Uterus (tissue), 4 donors: Measurements from ENCODE around the gene THAP4. TPM values are rescaled to one million over a fixed set of nuclear protein-coding genes. Genes with fewer than 3 reads are reported as not detected.
"Not testable (repeated sequence)": the region's sequence is repeated elsewhere in the genome, so short reads cannot be mapped to it uniquely, and the experiment has no call there.

ENCODE experiments used
- DNase-seq, 2 donors: peaks; one replicate each; pipeline ENCODE4 v3.0.0-alpha.2; 2019 to 2020
- H3K27ac ChIP-seq, 2 donors: fragments of 200-600 bp; sonication (generic); 1 replicate in 1 of 2; 2 replicates in 1 of 2; pipeline ENCODE4 v1.5.1; 2016 to 2018
- H3K27me3 ChIP-seq, 2 donors: fragments of 200-600 bp; sonication (generic); one replicate each; pipeline ENCODE4 v1.5.1; 2018 to 2019; ENCODE audit warnings: control low read depth in 1 of 2
- H3K36me3 ChIP-seq, 2 donors: fragments of 200-600 bp; sonication (generic); one replicate each; pipeline ENCODE4 v1.5.1; 2019; ENCODE audit warnings: control low read depth in 1 of 2
- H3K4me1 ChIP-seq, 2 donors: fragments of 200-600 bp; sonication (generic); one replicate each; pipeline ENCODE4 v1.5.1; 2018 to 2019; ENCODE audit warnings: control low read depth in 1 of 2
- H3K4me3 ChIP-seq, 2 donors: fragments of 200-600 bp; sonication (generic); 1 replicate in 1 of 2; 2 replicates in 1 of 2; pipeline ENCODE4 v1.5.1; 2018 to 2019; ENCODE audit warnings: mild to moderate bottlenecking in 1 of 2
- H3K9me3 ChIP-seq, 2 donors: fragments of 200-600 bp; sonication (generic); one replicate each; pipeline ENCODE4 v1.5.1; 2019; ENCODE audit warnings: control low read depth in 1 of 2
- POLR2A ChIP-seq, 2 donors: fragments of 450-650 bp; IDR thresholded peaks; one replicate each; pipeline ENCODE4 v1.6.1; 2016; ENCODE audit warnings: antibody characterized with exemption in 2 of 2, mild to moderate bottlenecking in 1 of 2, moderate library complexity in 1 of 2
- intact Hi-C: fragments of 100-400 bp; cut with DNase I; formaldehyde crosslinking; loops from one replicate; pipeline ENCODE4 v1.15.1; 2023; ENCODE audit warnings: low total_unique reads
- total RNA-seq, 4 donors: library from RNA; depleted of rRNA in 3 of 4; stranded (reverse); fragments of >200 nt in 3 of 4; gene quantifications; one replicate each; pipeline versions ENCODE4 v1.1.0 to v1.2.4, GENCODE V29; 2014 to 2023
- TF ChIP-seq, protein P1 (sequence below), 4 experiments: fragments of 200-600 bp in 2 of 4; fragments of 450-650 bp in 2 of 4; sonication (generic) in 2 of 4; IDR thresholded peaks; one replicate each; pipeline ENCODE4 v1.5.1; 2016 to 2019; ENCODE audit warnings: antibody characterized with exemption in 4 of 4, mild to moderate bottlenecking in 2 of 4, moderate library complexity in 1 of 4
- donor health status: DM: yes; HTN: yes; CAD: no.

Gene THAP4
- total RNA-seq, 4 donors from 2014 or later: 21.2 to 42.7 (median 28.9) TPM

GRCh38 chr2:241571821-241572620 lies 64.9 kb downstream of the THAP4 start:
- intact Hi-C loops: no loop called here
- Histone ChIP-seq H3K36me3 (no peaks in the 10 kb centered on the region), H3K27ac (no peak overlapping the region), H3K9me3 (no peaks in the 10 kb centered on the region), H3K4me3 (no peak overlapping the region), H3K4me1 (no peaks in the 10 kb centered on the region), H3K27me3 (no peaks in the 10 kb centered on the region)
- TF ChIP-seq, protein P1, sequence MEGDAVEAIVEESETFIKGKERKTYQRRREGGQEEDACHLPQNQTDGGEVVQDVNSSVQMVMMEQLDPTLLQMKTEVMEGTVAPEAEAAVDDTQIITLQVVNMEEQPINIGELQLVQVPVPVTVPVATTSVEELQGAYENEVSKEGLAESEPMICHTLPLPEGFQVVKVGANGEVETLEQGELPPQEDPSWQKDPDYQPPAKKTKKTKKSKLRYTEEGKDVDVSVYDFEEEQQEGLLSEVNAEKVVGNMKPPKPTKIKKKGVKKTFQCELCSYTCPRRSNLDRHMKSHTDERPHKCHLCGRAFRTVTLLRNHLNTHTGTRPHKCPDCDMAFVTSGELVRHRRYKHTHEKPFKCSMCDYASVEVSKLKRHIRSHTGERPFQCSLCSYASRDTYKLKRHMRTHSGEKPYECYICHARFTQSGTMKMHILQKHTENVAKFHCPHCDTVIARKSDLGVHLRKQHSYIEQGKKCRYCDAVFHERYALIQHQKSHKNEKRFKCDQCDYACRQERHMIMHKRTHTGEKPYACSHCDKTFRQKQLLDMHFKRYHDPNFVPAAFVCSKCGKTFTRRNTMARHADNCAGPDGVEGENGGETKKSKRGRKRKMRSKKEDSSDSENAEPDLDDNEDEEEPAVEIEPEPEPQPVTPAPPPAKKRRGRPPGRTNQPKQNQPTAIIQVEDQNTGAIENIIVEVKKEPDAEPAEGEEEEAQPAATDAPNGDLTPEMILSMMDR (IDR thresholded peaks at IDR 0.05): no peak
- TF ChIP-seq POLR2A (IDR thresholded peaks at IDR 0.05): no peak
- DNase-seq: no peak

DNA sequence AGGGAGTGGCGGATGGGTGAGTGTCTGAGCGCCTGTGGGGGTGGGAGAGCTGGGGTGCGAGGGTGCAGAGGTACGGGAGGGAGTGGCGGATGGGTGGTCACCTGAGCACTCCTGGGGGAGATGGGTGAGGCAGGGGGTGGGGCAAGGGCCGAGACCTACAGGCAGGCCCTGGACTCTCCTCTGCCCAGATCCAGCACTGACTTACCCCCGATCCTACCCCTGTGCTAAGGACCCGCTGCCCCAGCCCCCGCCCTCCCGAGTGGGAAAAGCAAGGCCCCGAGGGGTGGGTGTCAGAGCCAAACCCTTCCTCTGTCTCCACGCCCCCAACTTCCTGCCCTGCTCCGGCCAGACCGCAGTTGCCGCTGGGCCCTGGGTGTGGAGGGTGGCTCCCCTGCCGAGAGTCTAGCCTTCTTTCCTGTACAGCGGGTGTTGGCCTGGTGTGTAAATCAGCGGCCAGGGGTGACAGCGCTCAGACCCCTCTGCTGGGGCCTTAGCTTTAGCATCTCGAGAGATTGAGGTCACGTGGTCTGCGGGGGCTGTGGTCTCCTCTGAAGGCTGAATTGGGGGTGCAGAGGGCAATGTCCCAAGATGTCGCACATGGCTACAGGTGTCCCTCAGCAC lies 65.9 kb downstream of the THAP4 start:
- intact Hi-C loops: no loop called here
- Histone ChIP-seq H3K4me3 (no peak overlapping the region), H3K27me3 (no peaks in the 10 kb centered on the region), H3K9me3 (no peaks in the 10 kb centered on the region), H3K36me3 (no peaks in the 10 kb centered on the region), H3K27ac (no peak overlapping the region), H3K4me1 (no peaks in the 10 kb centered on the region)
- TF ChIP-seq POLR2A (IDR thresholded peaks at IDR 0.05): no peak
- TF ChIP-seq, protein P1 (IDR thresholded peaks at IDR 0.05): no peak
- DNase-seq: no peak

GRCh38 chr2:241569831-241570281 lies 67.1 kb downstream of the THAP4 start:
- DNase-seq: no peak
- no peak overlapping the region for H3K27ac ChIP-seq
- intact Hi-C loops: no loop called here
- peaks cover 0 to 4% of the 10 kb centered on the region in 2 donors for H3K4me1 ChIP-seq
- H3K4me3 ChIP-seq: no peak overlapping the region
- H3K9me3 ChIP-seq: no peaks in the 10 kb centered on the region
- no peaks in the 10 kb centered on the region for H3K27me3 ChIP-seq
- no peaks in the 10 kb centered on the region for H3K36me3 ChIP-seq
- TF ChIP-seq, protein P1 (IDR thresholded peaks at IDR 0.05): no peak
- TF ChIP-seq POLR2A (IDR thresholded peaks at IDR 0.05): no peak

- no peaks in the 10 kb centered on the region for H3K36me3 ChIP-seq
- H3K9me3 ChIP-seq: no peaks in the 10 kb centered on the region
- no peak for TF ChIP-seq POLR2A (IDR thresholded peaks at IDR 0.05)
- TF ChIP-seq, protein P1 (IDR thresholded peaks at IDR 0.05): no peak
- H3K4me3 ChIP-seq: no peak overlapping the region
- H3K27me3 ChIP-seq: no peaks in the 10 kb centered on the region
- intact Hi-C loops: no loop called here
- no peak for DNase-seq
- peaks cover 0 to 4% of the 10 kb centered on the region in 2 donors for H3K4me1 ChIP-seq
- no peak overlapping the region for H3K27ac ChIP-seq
Observed at GRCh38 chr2:241568726-241569125, 68.2 kb downstream of the THAP4 start.

- DNase-seq: no peak
- Histone ChIP-seq H3K36me3 (no peaks in the 10 kb centered on the region), H3K9me3 (no peaks in the 10 kb centered on the region), H3K27ac (no peak overlapping the region), H3K4me1 (peaks cover 0 to 7% of the 10 kb centered on the region in 2 donors), H3K27me3 (no peaks in the 10 kb centered on the region), H3K4me3 (no peak overlapping the region)
- TF ChIP-seq, protein P1 (IDR thresholded peaks at IDR 0.05): no peak
- TF ChIP-seq POLR2A (IDR thresholded peaks at IDR 0.05): no peak
- intact Hi-C loops: no loop called here
Observed at GRCh38 chr2:241567776-241568175, 69.2 kb downstream of the THAP4 start.

DNA sequence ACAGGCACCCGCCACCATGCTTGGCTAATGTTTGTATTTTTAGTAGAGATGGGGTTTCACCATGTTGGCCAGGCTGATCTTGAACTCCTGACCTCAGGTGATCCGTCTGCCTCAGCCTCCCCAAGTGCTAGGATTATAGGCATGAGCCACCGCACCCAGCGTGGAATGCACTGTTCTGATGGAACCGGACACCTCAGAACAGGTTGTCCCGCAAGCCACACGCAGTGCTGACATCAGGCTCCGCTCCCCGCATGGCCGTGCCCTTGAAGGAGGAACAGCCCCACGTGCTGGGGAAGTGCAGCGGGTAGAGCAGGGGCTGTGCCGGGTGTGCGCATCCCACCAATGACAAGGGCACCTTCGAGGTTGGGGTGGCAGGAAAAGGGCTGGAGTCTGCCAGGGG lies 69.7 kb downstream of the THAP4 start:
- H3K27me3 ChIP-seq, H3K27ac ChIP-seq, DNase-seq, H3K4me1 ChIP-seq, H3K4me3 ChIP-seq, intact Hi-C loops, H3K9me3 ChIP-seq, H3K36me3 ChIP-seq: not testable (repeated sequence)
